Neural cell (in vitro differentiated cells): ENCODE data around the gene MALL. TPM values are rescaled to one million over a fixed set of nuclear protein-coding genes. Genes with fewer than 3 reads are reported as not detected.

ENCODE experiments used
- H2AFZ ChIP-seq: fragments of 200-600, 300-800 bp; sonication (generic), shearing (Covaris generic); 2 replicates; pipeline ENCODE4 v1.6.0; 2014; ENCODE audit warnings: low read depth, mild to moderate bottlenecking, antibody characterized with exemption, low read length, moderate library complexity
- H3F3A ChIP-seq: fragments of 200-600 bp; shearing (Covaris generic); 2 replicates; pipeline ENCODE4 v1.6.1; 2016; ENCODE audit warnings: mild to moderate bottlenecking, moderate library complexity, mixed read lengths, antibody characterized with exemption, low read length; ENCODE audit not compliant: insufficient read depth, poor library complexity, severe bottlenecking
- H3K27ac ChIP-seq: fragments of 200-600, 300-800 bp; sonication (generic), shearing (Covaris generic); 2 replicates; pipeline ENCODE4 v1.5.1; 2014; ENCODE audit warnings: mild to moderate bottlenecking, low read length, moderate library complexity
- H3K27me3 ChIP-seq: fragments of 300-800, 200-600 bp; sonication (generic), shearing (Covaris generic); 2 replicates; pipeline ENCODE4 v1.6.0; 2014; ENCODE audit warnings: mild to moderate bottlenecking, low read depth, low read length, moderate library complexity; ENCODE audit not compliant: insufficient read depth
- H3K36me3 ChIP-seq: fragments of 300-800, 200-600 bp; sonication (generic), shearing (Covaris generic); 2 replicates; pipeline ENCODE4 v1.5.1; 2014; ENCODE audit warnings: mild to moderate bottlenecking, antibody characterized with exemption, low read length, moderate library complexity; ENCODE audit not compliant: insufficient read depth
- H3K4me2 ChIP-seq: fragments of 300-800, 200-600 bp; sonication (generic), shearing (Covaris generic); 2 replicates; pipeline ENCODE4 v1.6.0; 2014; ENCODE audit warnings: mild to moderate bottlenecking, low read length
- H3K4me3 ChIP-seq: fragments of 300-800, 200-600 bp; sonication (generic), shearing (Covaris generic); 2 replicates; pipeline ENCODE4 v1.5.1; 2014; ENCODE audit warnings: mild to moderate bottlenecking, low read length, moderate library complexity
- H3K79me2 ChIP-seq: fragments of 200-600 bp; shearing (Covaris generic); replicated peaks from 2 replicates; pipeline ENCODE4 v1.6.0; 2014; ENCODE audit warnings: mild to moderate bottlenecking, low read length, moderate library complexity; ENCODE audit not compliant: insufficient read depth
- H3K9ac ChIP-seq: fragments of 300-800, 200-600 bp; sonication (generic), shearing (Covaris generic); 2 replicates; pipeline ENCODE4 v1.6.1; 2016; ENCODE audit warnings: mild to moderate bottlenecking, low read length, mixed read lengths
- H3K9me2 ChIP-seq: fragments of 200-600 bp; shearing (Covaris generic); 2 replicates; pipeline ENCODE4 v1.6.1; 2016; ENCODE audit warnings: mild to moderate bottlenecking, low read length, mixed read lengths; ENCODE audit not compliant: insufficient read depth
- H3K9me3 ChIP-seq: fragments of 200-600, 300-800 bp; sonication (generic), shearing (Covaris generic); 2 replicates; pipeline ENCODE4 v1.6.1; 2016; ENCODE audit warnings: mild to moderate bottlenecking, mixed run types, low read length, moderate library complexity, mixed read lengths
- H4K20me1 ChIP-seq: fragments of 200-600 bp; shearing (Covaris generic); 2 replicates; pipeline ENCODE4 v1.6.1; 2016; ENCODE audit warnings: mild to moderate bottlenecking, mixed run types; ENCODE audit not compliant: insufficient read depth
- EP300 ChIP-seq: fragments of 450-650 bp; conservative IDR thresholded peaks from 2 replicates; pipeline ENCODE4 v1.6.1; 2014; ENCODE audit warnings: antibody characterized with exemption, mild to moderate bottlenecking, moderate library complexity; ENCODE audit not compliant: poor library complexity, severe bottlenecking
- EZH2 ChIP-seq: fragments of 200-600, 300-800 bp; shearing (Covaris generic), sonication (generic); IDR thresholded peaks from 2 replicates; pipeline ENCODE4 v1.6.1; 2014; ENCODE audit warnings: antibody characterized with exemption, low read length, borderline replicate concordance, mild to moderate bottlenecking; ENCODE audit not compliant: insufficient read depth, poor library complexity, severe bottlenecking
- MXI1 ChIP-seq: fragments of 450-650 bp; conservative IDR thresholded peaks from 2 replicates; pipeline ENCODE4 v1.6.1; 2014; ENCODE audit warnings: antibody characterized with exemption, mild to moderate bottlenecking; ENCODE audit not compliant: poor library complexity, severe bottlenecking
- POLR2AphosphoS5 ChIP-seq: IDR thresholded peaks from 2 replicates; pipeline ENCODE4 v1.6.1; 2012
- RAD21 ChIP-seq: fragments of 450-650 bp; conservative IDR thresholded peaks from 2 replicates; pipeline ENCODE4 v1.6.1; 2014; ENCODE audit warnings: antibody characterized with exemption, mild to moderate bottlenecking, moderate library complexity
- SMC3 ChIP-seq: fragments of 450-650 bp; conservative IDR thresholded peaks from 2 replicates; pipeline ENCODE4 v1.6.1; 2014; ENCODE audit warnings: antibody characterized with exemption, mild to moderate bottlenecking, moderate library complexity; ENCODE audit not compliant: poor library complexity
- TAF1 ChIP-seq: IDR thresholded peaks from 2 replicates; pipeline ENCODE4 v1.6.1; 2012; ENCODE audit warnings: low read depth
- polyA plus RNA-seq: library from polyadenylated mRNA; depleted of rRNA; stranded (reverse); fragments of >200 nt; gene quantifications from 2 replicates; pipeline ENCODE4 v1.2.3, GENCODE V29; 2014
- TF ChIP-seq, protein P1 (sequence below): fragments of 450-650 bp; IDR thresholded peaks from 2 replicates; pipeline ENCODE4 v1.5.1; 2014; ENCODE audit warnings: antibody characterized with exemption, mild to moderate bottlenecking, moderate library complexity; ENCODE audit not compliant: poor library complexity, severe bottlenecking
- TF ChIP-seq, protein P2 (sequence below): IDR thresholded peaks from 2 replicates; pipeline ENCODE4 v1.6.1; 2012; ENCODE audit warnings: borderline replicate concordance

The MALL gene
- polyA plus RNA-seq, 1 donor from 2014 or later = not detected

DNA sequence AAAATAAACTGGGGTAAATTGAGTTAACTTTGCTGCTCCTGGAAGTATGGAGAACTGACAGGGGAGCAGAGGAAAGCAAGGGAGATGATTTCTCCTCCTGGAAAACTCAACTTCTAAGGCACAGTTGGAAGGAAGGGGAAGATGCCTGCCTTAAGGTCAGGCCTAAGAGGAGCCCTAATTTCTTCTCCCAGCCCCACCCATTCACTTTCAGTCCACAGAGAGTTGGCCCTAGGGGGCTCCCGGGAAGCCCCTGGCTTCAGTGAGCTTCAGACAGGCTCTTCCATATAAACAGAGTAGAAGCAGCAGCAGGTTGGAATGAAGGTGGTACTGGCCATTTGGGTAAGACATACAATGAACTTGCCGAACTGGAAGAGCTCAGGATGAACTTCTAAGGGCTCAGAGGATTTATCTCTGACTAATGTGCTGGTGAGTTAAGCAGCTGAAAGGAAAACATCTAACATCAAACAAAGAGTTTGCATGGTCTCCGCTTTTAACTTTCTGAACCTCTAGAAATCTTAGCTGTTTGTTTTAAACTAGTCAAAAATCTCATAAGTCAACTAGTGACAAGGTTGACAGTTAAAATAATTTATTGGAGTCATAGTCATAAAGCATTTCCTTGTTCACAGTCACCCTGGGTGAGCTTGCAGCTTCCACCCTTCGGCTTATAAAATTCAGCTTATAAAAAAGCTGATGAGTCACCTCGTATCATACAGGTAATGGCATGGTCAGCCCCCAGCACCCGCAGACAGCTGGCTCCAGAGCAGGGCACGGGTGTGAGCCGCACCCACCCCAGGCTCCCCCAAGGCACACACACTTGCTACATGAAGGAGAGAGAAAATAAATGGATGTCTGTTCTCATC lies 9.8 kb downstream of the MALL start:
- H3K27ac ChIP-seq = no peak overlapping the region
- H3K9me2 ChIP-seq = no peaks in the 10 kb centered on the region
- H3K36me3 ChIP-seq = no peaks in the 10 kb centered on the region
- H3K27me3 ChIP-seq = no peaks in the 10 kb centered on the region
- no peak overlapping the region for H3K4me3 ChIP-seq
- no peaks in the 10 kb centered on the region for H4K20me1 ChIP-seq
- no peak overlapping the region for H3K9ac ChIP-seq
- H3K4me2 ChIP-seq = no peak overlapping the region
- H3K9me3 ChIP-seq = no peaks in the 10 kb centered on the region
- no peaks in the 10 kb centered on the region for H3K79me2 ChIP-seq
- H3F3A ChIP-seq = no peaks in the 10 kb centered on the region
- no peak overlapping the region for H2AFZ ChIP-seq
- TF ChIP-seq EZH2 (no peak), POLR2AphosphoS5 (no peak), RAD21 (no peak), TAF1 (no peak)

DNA sequence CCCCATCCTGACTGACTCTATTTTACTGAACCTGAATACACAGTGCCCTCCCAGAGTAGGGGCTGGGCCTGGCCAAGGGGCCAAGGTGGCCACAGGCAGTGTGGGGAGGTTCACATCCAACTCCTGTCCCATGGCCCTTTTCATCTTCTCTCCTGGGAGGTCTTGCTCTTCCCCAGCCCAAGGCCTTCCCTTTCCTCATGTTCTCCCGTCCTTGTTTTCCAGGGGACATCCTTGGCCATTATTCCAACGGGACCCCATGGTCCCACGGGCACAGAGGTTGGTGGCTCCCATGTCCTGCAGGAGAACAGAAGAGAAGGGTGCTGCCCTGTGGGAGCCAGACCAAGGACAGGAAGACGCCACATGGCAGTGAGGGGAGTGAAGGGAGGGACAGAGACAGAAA lies 10.4 kb downstream of the MALL start:
- Histone ChIP-seq H3K9ac (no peak overlapping the region), H3K9me2 (no peaks in the 10 kb centered on the region), H3K4me2 (no peak overlapping the region), H3K9me3 (no peaks in the 10 kb centered on the region), H2AFZ (no peak overlapping the region), H4K20me1 (no peaks in the 10 kb centered on the region), H3K27me3 (no peaks in the 10 kb centered on the region), H3F3A (no peaks in the 10 kb centered on the region), H3K4me3 (no peak overlapping the region), H3K36me3 (no peaks in the 10 kb centered on the region), H3K79me2 (no peaks in the 10 kb centered on the region), H3K27ac (no peak overlapping the region)
- no peak for TF ChIP-seq MXI1
- no peak for TF ChIP-seq EP300
- TF ChIP-seq RAD21 = no peak
- TF ChIP-seq, protein P1, sequence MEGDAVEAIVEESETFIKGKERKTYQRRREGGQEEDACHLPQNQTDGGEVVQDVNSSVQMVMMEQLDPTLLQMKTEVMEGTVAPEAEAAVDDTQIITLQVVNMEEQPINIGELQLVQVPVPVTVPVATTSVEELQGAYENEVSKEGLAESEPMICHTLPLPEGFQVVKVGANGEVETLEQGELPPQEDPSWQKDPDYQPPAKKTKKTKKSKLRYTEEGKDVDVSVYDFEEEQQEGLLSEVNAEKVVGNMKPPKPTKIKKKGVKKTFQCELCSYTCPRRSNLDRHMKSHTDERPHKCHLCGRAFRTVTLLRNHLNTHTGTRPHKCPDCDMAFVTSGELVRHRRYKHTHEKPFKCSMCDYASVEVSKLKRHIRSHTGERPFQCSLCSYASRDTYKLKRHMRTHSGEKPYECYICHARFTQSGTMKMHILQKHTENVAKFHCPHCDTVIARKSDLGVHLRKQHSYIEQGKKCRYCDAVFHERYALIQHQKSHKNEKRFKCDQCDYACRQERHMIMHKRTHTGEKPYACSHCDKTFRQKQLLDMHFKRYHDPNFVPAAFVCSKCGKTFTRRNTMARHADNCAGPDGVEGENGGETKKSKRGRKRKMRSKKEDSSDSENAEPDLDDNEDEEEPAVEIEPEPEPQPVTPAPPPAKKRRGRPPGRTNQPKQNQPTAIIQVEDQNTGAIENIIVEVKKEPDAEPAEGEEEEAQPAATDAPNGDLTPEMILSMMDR = no peak
- no peak for TF ChIP-seq TAF1
- TF ChIP-seq, protein P2, sequence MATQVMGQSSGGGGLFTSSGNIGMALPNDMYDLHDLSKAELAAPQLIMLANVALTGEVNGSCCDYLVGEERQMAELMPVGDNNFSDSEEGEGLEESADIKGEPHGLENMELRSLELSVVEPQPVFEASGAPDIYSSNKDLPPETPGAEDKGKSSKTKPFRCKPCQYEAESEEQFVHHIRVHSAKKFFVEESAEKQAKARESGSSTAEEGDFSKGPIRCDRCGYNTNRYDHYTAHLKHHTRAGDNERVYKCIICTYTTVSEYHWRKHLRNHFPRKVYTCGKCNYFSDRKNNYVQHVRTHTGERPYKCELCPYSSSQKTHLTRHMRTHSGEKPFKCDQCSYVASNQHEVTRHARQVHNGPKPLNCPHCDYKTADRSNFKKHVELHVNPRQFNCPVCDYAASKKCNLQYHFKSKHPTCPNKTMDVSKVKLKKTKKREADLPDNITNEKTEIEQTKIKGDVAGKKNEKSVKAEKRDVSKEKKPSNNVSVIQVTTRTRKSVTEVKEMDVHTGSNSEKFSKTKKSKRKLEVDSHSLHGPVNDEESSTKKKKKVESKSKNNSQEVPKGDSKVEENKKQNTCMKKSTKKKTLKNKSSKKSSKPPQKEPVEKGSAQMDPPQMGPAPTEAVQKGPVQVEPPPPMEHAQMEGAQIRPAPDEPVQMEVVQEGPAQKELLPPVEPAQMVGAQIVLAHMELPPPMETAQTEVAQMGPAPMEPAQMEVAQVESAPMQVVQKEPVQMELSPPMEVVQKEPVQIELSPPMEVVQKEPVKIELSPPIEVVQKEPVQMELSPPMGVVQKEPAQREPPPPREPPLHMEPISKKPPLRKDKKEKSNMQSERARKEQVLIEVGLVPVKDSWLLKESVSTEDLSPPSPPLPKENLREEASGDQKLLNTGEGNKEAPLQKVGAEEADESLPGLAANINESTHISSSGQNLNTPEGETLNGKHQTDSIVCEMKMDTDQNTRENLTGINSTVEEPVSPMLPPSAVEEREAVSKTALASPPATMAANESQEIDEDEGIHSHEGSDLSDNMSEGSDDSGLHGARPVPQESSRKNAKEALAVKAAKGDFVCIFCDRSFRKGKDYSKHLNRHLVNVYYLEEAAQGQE = no peak
- no peak for TF ChIP-seq POLR2AphosphoS5
- TF ChIP-seq SMC3 = no peak
- TF ChIP-seq EZH2 = no peak
